B cell (primary cell): ENCODE measurements around the gene FGFR3. TPM values are rescaled to one million over a fixed set of nuclear protein-coding genes. Genes with fewer than 3 reads are reported as not detected.

Experiments
- ATAC-seq: fragments of 200-7000 bp; cut with Tn5 transposase; one replicate; pipeline ENCODE4 v1.10.0; 2021; ENCODE audit warnings: low read depth, mild to moderate bottlenecking, moderate number of reproducible peaks, moderate library complexity
- CTCF ChIA-PET: fragments of 350-600 bp; sonication (Branson Sonifier 250); formaldehyde crosslinking; loops from one replicate; lab custom pipeline; 2021; ENCODE audit warnings: antibody characterized with exemption, inconsistent platforms; lab: Charles Lee
- POLR2A ChIA-PET: fragments of 350-600 bp; sonication (Branson Sonifier 250); formaldehyde crosslinking; loops from one replicate; lab custom pipeline; 2021; ENCODE audit warnings: antibody characterized with exemption; lab: Charles Lee
- DNase-seq: peaks from one replicate; pipeline ENCODE4 v3.0.0; 2013
- H2AFZ ChIP-seq: 2 replicates; pipeline ENCODE4 v1.6.1; 2012; ENCODE audit warnings: mild to moderate bottlenecking, low read depth, low read length; ENCODE audit not compliant: insufficient read depth, poor library complexity, severe bottlenecking
- H3K27ac ChIP-seq, 2 donors: 1 replicate in 1 of 2; 2 replicates in 1 of 2; pipeline ENCODE4 v1.5.1; 2012 to 2013; ENCODE audit warnings: low read length in 2 of 2, mild to moderate bottlenecking in 2 of 2, moderate library complexity in 1 of 2
- H3K27me3 ChIP-seq, 4 experiments: fragments of 200-600 bp in 1 of 4; sonication (generic) in 1 of 4; replicated peaks in 1 of 4; 1 replicate in 2 of 4; 2 replicates in 2 of 4; pipeline versions ENCODE4 v1.6.1 to v1.7.0; 2013 to 2016; ENCODE audit warnings: low read length in 3 of 4, mild to moderate bottlenecking in 2 of 4, mixed read lengths in 1 of 4, moderate library complexity in 1 of 4; ENCODE audit not compliant: insufficient read depth in 4 of 4, control insufficient read depth in 3 of 4; ENCODE audit errors: control extremely low read depth in 1 of 4
- H3K36me3 ChIP-seq, 2 experiments: replicated peaks in 1 of 2; 1 replicate in 1 of 2; 2 replicates in 1 of 2; pipeline versions ENCODE4 v1.6.1 to v1.7.1; 2013; ENCODE audit warnings: low read length in 1 of 2; ENCODE audit not compliant: insufficient read depth in 2 of 2, control insufficient read depth in 1 of 2; ENCODE audit errors: control extremely low read depth in 1 of 2, extremely low read depth in 1 of 2
- H3K4me1 ChIP-seq, 2 donors: fragments of 200-600 bp in 1 of 2; sonication (generic) in 1 of 2; 1 replicate in 1 of 2; 2 replicates in 1 of 2; pipeline versions ENCODE4 v1.5.1 to v1.6.1; 2013 to 2017; ENCODE audit warnings: low read length in 2 of 2; ENCODE audit not compliant: control insufficient read depth in 2 of 2, insufficient read depth in 2 of 2
- H3K4me2 ChIP-seq: replicated peaks from 2 replicates; pipeline ENCODE3; 2012; ENCODE audit warnings: mild to moderate bottlenecking, low read depth, low read length; ENCODE audit not compliant: poor library complexity, severe bottlenecking
- H3K4me3 ChIP-seq, 5 experiments: fragments of 200-600 bp in 1 of 5; sonication (generic) in 1 of 5; 1 replicate in 3 of 5; 2 replicates in 2 of 5; pipeline versions ENCODE4 v1.5.1 to v1.7.0; 2011 to 2016; ENCODE audit warnings: low read length in 4 of 5, mild to moderate bottlenecking in 4 of 5, low read depth in 2 of 5, control low read depth in 1 of 5, moderate library complexity in 1 of 5; ENCODE audit not compliant: insufficient read depth in 1 of 5; ENCODE audit errors: control extremely low read depth in 1 of 5, extremely low read depth in 1 of 5
- H3K79me2 ChIP-seq: fragments of 200-600 bp; sonication (generic); one replicate; pipeline ENCODE4 v1.6.0; 2016; ENCODE audit warnings: low read length; ENCODE audit not compliant: control insufficient read depth, insufficient read depth
- H3K9ac ChIP-seq: fragments of 200-600 bp; sonication (generic); 2 replicates; pipeline ENCODE4 v1.6.1; 2017; ENCODE audit warnings: mild to moderate bottlenecking, low read length, moderate library complexity
- H3K9me3 ChIP-seq, 3 donors: one replicate each; pipeline versions ENCODE4 v1.6.1 to v1.7.1; 2013; ENCODE audit warnings: low read length in 2 of 3; ENCODE audit not compliant: control insufficient read depth in 2 of 3, insufficient read depth in 1 of 3; ENCODE audit errors: control extremely low read depth in 1 of 3
- H4K20me1 ChIP-seq: 2 replicates; pipeline ENCODE4 v1.6.0; 2012; ENCODE audit warnings: mild to moderate bottlenecking, low read length; ENCODE audit not compliant: insufficient read depth, control insufficient read depth, poor library complexity, severe bottlenecking
- H3K27ac Mint-ChIP-seq: one replicate; pipeline ENCODE4 v1.8.0; 2021; ENCODE audit warnings: mixed read lengths
- H3K27me3 Mint-ChIP-seq: one replicate; pipeline ENCODE4 v1.8.0; 2021; ENCODE audit warnings: mixed read lengths
- H3K4me1 Mint-ChIP-seq: one replicate; pipeline ENCODE4 v1.8.0; 2021; ENCODE audit warnings: mixed read lengths
- H3K4me3 Mint-ChIP-seq: one replicate; pipeline ENCODE4 v1.8.0; 2021; ENCODE audit warnings: mixed read lengths
- H3K9me3 Mint-ChIP-seq: one replicate; pipeline ENCODE4 v1.8.0; 2022; ENCODE audit warnings: mixed read lengths; ENCODE audit not compliant: insufficient read depth
- EZH2 ChIP-seq: IDR thresholded peaks from 2 replicates; pipeline ENCODE4 v1.6.1; 2012; ENCODE audit warnings: borderline replicate concordance, low read depth, mild to moderate bottlenecking, moderate library complexity, low read length; ENCODE audit not compliant: insufficient read depth, poor library complexity, severe bottlenecking
- WGBS: methylation state at CpG from one replicate; pipeline ENCODE4 v1.1.5; 2013; ENCODE audit warnings: missing lambda C conversion rate; ENCODE audit not compliant: insufficient coverage; 5-methylcytosine and 5-hydroxymethylcytosine counted together
- intact Hi-C: fragments of 100-400 bp; cut with micrococcal nuclease; formaldehyde crosslinking; loops from one replicate; pipeline ENCODE4 v1.10.0; 2022
- polyA plus RNA-seq: library from polyadenylated mRNA; depleted of rRNA; stranded (reverse); fragments of >200 nt; gene quantifications from 2 replicates; pipeline ENCODE4 v1.2.3, GENCODE V29; 2012
- total RNA-seq, 2 donors: library from RNA; stranded (reverse); fragments of 120-200 nt in 1 of 2; gene quantifications; 1 replicate in 1 of 2; 2 replicates in 1 of 2; pipeline versions ENCODE4 v1.2.3 to v1.2.4, GENCODE V29; 2013 to 2022
- TF ChIP-seq, protein P1 (sequence below): fragments of 200-600 bp; IDR thresholded peaks from one replicate; pipeline ENCODE4 v1.8.0; 2022; ENCODE audit warnings: antibody characterized with exemption, mild to moderate bottlenecking

Gene FGFR3
- total and polyA plus RNA-seq, 2 donors (not counting 1 experiment from before 2014, with no cell fraction given), result not detected

DNA sequence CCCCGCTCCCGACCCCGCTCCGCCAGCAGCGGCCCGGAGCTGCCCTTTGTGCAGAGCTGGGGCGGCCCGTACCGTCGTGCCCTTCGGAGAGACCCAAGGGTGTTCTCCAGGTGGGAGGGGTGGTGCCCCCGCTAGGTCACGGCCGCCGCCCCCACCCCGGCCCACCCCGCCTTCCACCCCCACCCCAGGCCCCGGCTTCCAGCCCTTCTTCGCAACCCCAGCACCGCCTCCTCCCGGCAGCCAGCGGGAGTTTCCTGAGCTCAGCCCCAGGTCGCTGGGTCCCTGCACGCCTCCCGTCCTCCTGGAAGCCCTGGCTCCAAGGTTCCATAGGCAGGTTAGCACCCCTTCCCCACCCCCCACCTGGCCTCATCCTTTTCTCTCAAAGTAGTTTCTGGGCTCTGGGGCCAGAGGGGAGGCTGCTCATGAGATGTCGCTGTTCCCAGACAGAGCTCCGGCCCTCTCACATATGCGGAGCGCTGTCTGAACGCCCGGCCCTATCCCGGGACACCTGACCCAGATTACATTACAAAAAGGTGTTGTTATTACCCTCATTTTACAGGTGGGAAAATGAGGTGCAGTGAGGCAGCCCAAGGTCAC, 25.2 kb upstream of the FGFR3 start:
- Histone ChIP-seq H3K4me1 (peaks cover 32 to 35% of the 10 kb centered on the region in 2 donors), H3K9me3 (no peaks in the 10 kb centered on the region), H3K4me2 (peak overlapping the region; percentile 74), H4K20me1 (no peaks in the 10 kb centered on the region), H3K27ac (no peak overlapping the region), H3K4me3 (peak overlapping the region in 3 of 5 experiments; percentile 18 to 19 (median 19)), H3K27me3 (peaks cover 0 to 57% (median 10%) of the 10 kb centered on the region in 4 experiments), H2AFZ (no peak overlapping the region), H3K36me3 (no peaks in the 10 kb centered on the region), H3K9ac (no peak overlapping the region), H3K79me2 (no peaks in the 10 kb centered on the region)
- Mint-ChIP-seq H3K4me3 (peak overlapping the region; percentile 86), H3K27ac (no peak overlapping the region), H3K9me3 (no peaks in the 10 kb centered on the region), H3K4me1 (peaks cover 19% of the 10 kb centered on the region), H3K27me3 (peaks cover 16% of the 10 kb centered on the region)
- TF ChIP-seq, protein P1, sequence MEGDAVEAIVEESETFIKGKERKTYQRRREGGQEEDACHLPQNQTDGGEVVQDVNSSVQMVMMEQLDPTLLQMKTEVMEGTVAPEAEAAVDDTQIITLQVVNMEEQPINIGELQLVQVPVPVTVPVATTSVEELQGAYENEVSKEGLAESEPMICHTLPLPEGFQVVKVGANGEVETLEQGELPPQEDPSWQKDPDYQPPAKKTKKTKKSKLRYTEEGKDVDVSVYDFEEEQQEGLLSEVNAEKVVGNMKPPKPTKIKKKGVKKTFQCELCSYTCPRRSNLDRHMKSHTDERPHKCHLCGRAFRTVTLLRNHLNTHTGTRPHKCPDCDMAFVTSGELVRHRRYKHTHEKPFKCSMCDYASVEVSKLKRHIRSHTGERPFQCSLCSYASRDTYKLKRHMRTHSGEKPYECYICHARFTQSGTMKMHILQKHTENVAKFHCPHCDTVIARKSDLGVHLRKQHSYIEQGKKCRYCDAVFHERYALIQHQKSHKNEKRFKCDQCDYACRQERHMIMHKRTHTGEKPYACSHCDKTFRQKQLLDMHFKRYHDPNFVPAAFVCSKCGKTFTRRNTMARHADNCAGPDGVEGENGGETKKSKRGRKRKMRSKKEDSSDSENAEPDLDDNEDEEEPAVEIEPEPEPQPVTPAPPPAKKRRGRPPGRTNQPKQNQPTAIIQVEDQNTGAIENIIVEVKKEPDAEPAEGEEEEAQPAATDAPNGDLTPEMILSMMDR, result peak; percentile 45
- no peak for TF ChIP-seq EZH2
- ATAC-seq (peak; percentile 48), DNase-seq (peak; percentile 47)
- 7% methylated on average over 18 of the region's 32 CpGs for WGBS
- ChIA-PET POLR2A (interaction anchor here (0.6 to 0.7 kb wide), 2 partner anchors 131 to 835 kb away, joined by 3 to 4 read pairs; partner anchors contain the start of gene TMEM175), CTCF (interaction anchor here (1.0 to 1.2 kb wide), 4 partner anchors 20 to 132 kb away, joined by 3 to 5 read pairs (median 3); no protein-coding TSS in a partner anchor)
- intact Hi-C loops, result loop anchor here (2.0 kb wide), 1 partner anchor 25 kb away; the partner anchor contains the start of gene FGFR3
